Lung (tissue), 12 donors: ENCODE measurements around the gene CAMK1D. TPM values are rescaled to one million over a fixed set of nuclear protein-coding genes. Genes with fewer than 3 reads are reported as not detected.

Experiments
- ATAC-seq: fragments of 200-7000 bp; cut with Tn5 transposase; one replicate; pipeline ENCODE4 v1.9.1; 2020; ENCODE audit warnings: moderate number of reproducible peaks; ENCODE audit not compliant: insufficient read depth, low FRiP score
- DNase-seq, 3 donors: peaks; one replicate each; pipeline ENCODE4 v3.0.0-alpha.2; 2013 to 2017
- H3K27ac ChIP-seq, 2 donors: one replicate each; pipeline ENCODE4 v1.5.1; 2013; ENCODE audit warnings: mild to moderate bottlenecking in 2 of 2, moderate library complexity in 2 of 2, control low read depth in 1 of 2, inconsistent platforms in 1 of 2, low read depth in 1 of 2, low read length in 1 of 2
- H3K27me3 ChIP-seq, 3 donors: one replicate each; pipeline ENCODE4 v1.5.1; 2013; ENCODE audit warnings: low read length in 2 of 3; ENCODE audit not compliant: control insufficient read depth in 3 of 3, insufficient read depth in 3 of 3
- H3K36me3 ChIP-seq, 4 donors: one replicate each; pipeline ENCODE4 v1.5.1; 2013; ENCODE audit warnings: low read length in 4 of 4, mild to moderate bottlenecking in 1 of 4, moderate library complexity in 1 of 4; ENCODE audit not compliant: control insufficient read depth in 4 of 4, insufficient read depth in 4 of 4
- H3K4me1 ChIP-seq, 5 donors: one replicate each; pipeline ENCODE4 v1.5.1; 2013; ENCODE audit warnings: low read length in 5 of 5, mild to moderate bottlenecking in 2 of 5, moderate library complexity in 1 of 5; ENCODE audit not compliant: control insufficient read depth in 5 of 5, insufficient read depth in 5 of 5
- H3K4me3 ChIP-seq: one replicate; pipeline ENCODE4 v1.5.1; 2013; ENCODE audit warnings: mild to moderate bottlenecking, control low read depth, moderate library complexity
- H3K9ac ChIP-seq, 2 donors: one replicate each; pipeline ENCODE4 v1.5.1; 2013; ENCODE audit warnings: low read length in 2 of 2, control low read depth in 1 of 2; ENCODE audit not compliant: insufficient read depth in 1 of 2
- H3K9me3 ChIP-seq, 4 donors: one replicate each; pipeline ENCODE4 v1.5.1; 2013; ENCODE audit warnings: low read length in 3 of 4, mild to moderate bottlenecking in 1 of 4, moderate library complexity in 1 of 4; ENCODE audit not compliant: control insufficient read depth in 4 of 4, insufficient read depth in 3 of 4
- WGBS, 2 donors: extraction: QIAGEN DNeasy Blood & Tissue Kit; methylation state at CpG; one replicate each; pipeline ENCODE4 v1.1.7; 2013; 5-methylcytosine and 5-hydroxymethylcytosine counted together
- polyA plus RNA-seq, 2 donors: library from polyadenylated mRNA; stranded (reverse); fragments of 200-250 nt; gene quantifications; one replicate each; pipeline ENCODE4 v1.2.1, GENCODE V29; 2013
- total RNA-seq, 2 donors: library from RNA; depleted of rRNA in 1 of 2; stranded (reverse); fragments of >200 nt in 1 of 2; gene quantifications; one replicate each; pipeline ENCODE4 v1.2.1, GENCODE V29; 2014 to 2021
- TF ChIP-seq, protein P1 (sequence below): IDR thresholded peaks from 2 replicates; pipeline ENCODE4 v1.5.1; 2012; ENCODE audit warnings: mild to moderate bottlenecking; ENCODE audit errors: control extremely low read depth, extremely low read depth
- donor health status: control.
- donor health status: control.
- donor health status: Bipolar disorder and iron deficiency.
- donor health status: healthy.
- donor health status: DM: yes; HTN: yes; CAD: no.

CAMK1D gene
- total and polyA plus RNA-seq, 4 donors, result 3.2 to 37.4 (median 7.0) TPM

DNA sequence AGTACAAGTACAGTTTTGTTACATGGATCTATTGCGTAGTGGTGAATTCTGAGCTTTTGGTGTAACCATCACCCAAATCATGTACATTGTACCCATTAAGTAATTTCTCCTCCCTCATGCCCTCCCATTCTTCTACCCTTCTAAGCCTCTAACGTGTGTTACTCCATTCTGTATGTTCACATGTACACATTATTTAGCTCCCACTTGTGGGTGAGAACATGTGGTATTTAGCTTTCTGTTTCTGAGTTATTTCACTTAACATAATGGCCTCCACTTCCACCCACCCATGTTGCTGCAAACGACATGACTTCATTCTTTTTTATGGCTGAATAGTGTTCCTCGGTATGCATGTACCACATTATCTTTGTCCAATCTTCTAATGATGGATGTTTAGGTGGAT lies 251.3 kb downstream of the CAMK1D start:
- H3K9me3 ChIP-seq, result peaks cover 0 to 4% (median 1%) of the 10 kb centered on the region in 4 donors
- H3K27ac ChIP-seq, result no peak overlapping the region
- ATAC-seq, result no peak
- TF ChIP-seq, protein P1, sequence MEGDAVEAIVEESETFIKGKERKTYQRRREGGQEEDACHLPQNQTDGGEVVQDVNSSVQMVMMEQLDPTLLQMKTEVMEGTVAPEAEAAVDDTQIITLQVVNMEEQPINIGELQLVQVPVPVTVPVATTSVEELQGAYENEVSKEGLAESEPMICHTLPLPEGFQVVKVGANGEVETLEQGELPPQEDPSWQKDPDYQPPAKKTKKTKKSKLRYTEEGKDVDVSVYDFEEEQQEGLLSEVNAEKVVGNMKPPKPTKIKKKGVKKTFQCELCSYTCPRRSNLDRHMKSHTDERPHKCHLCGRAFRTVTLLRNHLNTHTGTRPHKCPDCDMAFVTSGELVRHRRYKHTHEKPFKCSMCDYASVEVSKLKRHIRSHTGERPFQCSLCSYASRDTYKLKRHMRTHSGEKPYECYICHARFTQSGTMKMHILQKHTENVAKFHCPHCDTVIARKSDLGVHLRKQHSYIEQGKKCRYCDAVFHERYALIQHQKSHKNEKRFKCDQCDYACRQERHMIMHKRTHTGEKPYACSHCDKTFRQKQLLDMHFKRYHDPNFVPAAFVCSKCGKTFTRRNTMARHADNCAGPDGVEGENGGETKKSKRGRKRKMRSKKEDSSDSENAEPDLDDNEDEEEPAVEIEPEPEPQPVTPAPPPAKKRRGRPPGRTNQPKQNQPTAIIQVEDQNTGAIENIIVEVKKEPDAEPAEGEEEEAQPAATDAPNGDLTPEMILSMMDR, result no peak
- peaks cover 0 to 6% (median 4%) of the 10 kb centered on the region in 5 donors for H3K4me1 ChIP-seq
- DNase-seq, result no peak
- no peaks in the 10 kb centered on the region for H3K27me3 ChIP-seq
- H3K9ac ChIP-seq, result no peak overlapping the region
- no peaks in the 10 kb centered on the region for H3K36me3 ChIP-seq
- WGBS, 2 donors, result 69 to 73% methylated on average over 4 of the region's 4 CpGs
- no peak overlapping the region for H3K4me3 ChIP-seq

DNA sequence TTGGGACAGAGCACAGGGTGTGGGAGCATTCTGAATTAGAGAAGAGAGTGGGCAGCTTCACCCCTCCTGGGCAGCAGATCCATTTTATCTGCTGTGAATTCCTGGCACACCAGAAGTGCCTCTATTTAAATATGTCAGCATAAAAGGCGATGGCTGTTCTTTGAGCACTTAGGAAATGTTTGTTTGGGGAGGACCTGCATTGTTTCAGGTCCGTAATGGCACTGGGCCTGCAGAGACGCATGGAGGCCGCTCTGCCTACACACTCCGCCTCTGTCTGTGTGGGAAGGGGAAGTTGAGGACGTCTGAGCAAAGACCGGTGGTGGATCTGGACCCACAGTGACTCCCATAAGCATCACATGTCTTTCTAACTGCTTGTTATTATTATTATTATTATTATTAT lies 253.2 kb downstream of the CAMK1D start:
- no peak for DNase-seq

DNA sequence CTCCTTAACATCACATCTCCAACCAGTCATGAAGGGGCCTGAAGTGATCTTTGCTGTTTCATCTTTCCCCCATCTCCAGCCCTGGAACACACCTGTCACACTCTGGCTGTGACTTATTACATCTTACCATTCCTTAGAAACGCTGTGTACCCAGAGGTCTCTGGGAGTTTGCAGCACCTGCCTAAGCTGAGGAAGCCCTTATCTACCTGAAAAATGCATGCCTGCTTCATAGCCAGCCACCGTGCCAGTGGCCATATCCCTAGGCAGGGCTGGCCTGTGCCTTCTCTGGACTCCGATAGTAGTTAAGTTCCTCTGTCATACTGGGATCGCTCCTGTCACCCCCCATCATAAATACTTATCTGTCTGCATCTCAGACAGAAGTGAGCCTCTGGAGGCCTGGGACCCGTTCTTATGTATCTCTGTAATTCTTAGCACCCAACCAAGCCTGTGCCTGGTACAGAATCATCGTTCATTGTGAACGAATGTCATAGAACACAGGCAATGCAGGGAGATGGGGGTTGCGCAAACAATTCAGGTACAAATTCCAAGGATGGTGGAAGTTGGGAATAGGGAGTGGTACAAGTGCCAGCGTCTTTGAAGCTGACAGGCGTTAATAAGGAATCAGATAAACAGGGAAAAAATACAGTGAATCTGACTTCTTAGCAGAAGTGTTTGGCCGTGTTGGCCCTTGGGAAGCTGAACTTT lies 254.6 kb downstream of the CAMK1D start:
- WGBS, 2 donors, result 91 to 94% methylated on average over 11 of the region's 11 CpGs
- H3K36me3 ChIP-seq, result no peaks in the 10 kb centered on the region
- no peak for ATAC-seq

More for the DNA sequence above, 253.2 kb downstream of the CAMK1D start:
- 58 to 69% methylated on average over 7 of the region's 7 CpGs for WGBS, 2 donors
- no peak overlapping the region for H3K9ac ChIP-seq
- no peak overlapping the region for H3K27ac ChIP-seq
- H3K4me3 ChIP-seq, result no peak overlapping the region
- no peaks in the 10 kb centered on the region for H3K36me3 ChIP-seq
- H3K27me3 ChIP-seq, result no peaks in the 10 kb centered on the region
- no peak for ATAC-seq
- H3K9me3 ChIP-seq, result no peaks in the 10 kb centered on the region
- TF ChIP-seq, protein P1, result no peak
- H3K4me1 ChIP-seq, result peaks cover 0 to 13% (median 4%) of the 10 kb centered on the region in 5 donors

More for the DNA sequence above, 254.6 kb downstream of the CAMK1D start:
- no peak overlapping the region for H3K27ac ChIP-seq
- peaks cover 0 to 13% (median 4%) of the 10 kb centered on the region in 5 donors for H3K4me1 ChIP-seq
- no peaks in the 10 kb centered on the region for H3K9me3 ChIP-seq
- H3K4me3 ChIP-seq, result no peak overlapping the region
- TF ChIP-seq, protein P1, result no peak
- no peak overlapping the region for H3K9ac ChIP-seq
- H3K27me3 ChIP-seq, result no peaks in the 10 kb centered on the region
- DNase-seq, result no peak
